ENCODE measurements around the gene TMEM108.

- no peak for TF ChIP-seq CTCF (IDR thresholded peaks at IDR 0.05 in 2 of 3, conservative IDR thresholded peaks at IDR 0.05 in 1 of 3; ENCODE audit: control insufficient read depth in 2 of 3, extremely low read depth in 1 of 3, insufficient read depth in 1 of 3, low read depth in 3 of 3, low read length in 3 of 3)
- TF ChIP-seq ZSCAN29 (IDR thresholded peaks at IDR 0.05): no peak
- no peak for TF ChIP-seq HDAC2 (IDR thresholded peaks at IDR 0.05)
- no peak for TF ChIP-seq SRF (IDR thresholded peaks at IDR 0.05; ENCODE audit: low read depth in 2 of 2, low read length in 2 of 2)
- no peak for TF ChIP-seq SPI1 (IDR thresholded peaks at IDR 0.05; ENCODE audit: borderline replicate concordance, insufficient read depth, low read depth, low read length)
- TF ChIP-seq EZH2 (IDR thresholded peaks at IDR 0.05; ENCODE audit: borderline replicate concordance, control insufficient read depth, low read depth, low read length): no peak
- TF ChIP-seq FOXM1 (IDR thresholded peaks at IDR 0.05; ENCODE audit: low read depth, low read length): no peak
Measured at GRCh38 chr3:133249490-133249889, 211.3 kb downstream of the TMEM108 start.

Data from GM12878 (cell line).